Common myeloid progenitor, CD34-positive (primary cell): ENCODE results near the gene ATP8A1.

Experiments
- CTCF ChIA-PET: fragments of 350-600 bp; sonication (Branson Sonifier 250); formaldehyde crosslinking; loops from one replicate; lab custom pipeline; 2021; ENCODE audit warnings: antibody characterized with exemption; lab: Charles Lee
- POLR2A ChIA-PET: fragments of 350-600 bp; sonication (Branson Sonifier 250); formaldehyde crosslinking; loops from one replicate; lab custom pipeline; 2021; ENCODE audit warnings: antibody characterized with exemption; lab: Charles Lee
- DNase-seq, 3 donors: peaks; one replicate each; pipeline versions ENCODE4 v3.0.0 to v3.0.0-alpha.2; 2013
- H3K27ac ChIP-seq, 2 experiments: 1 replicate in 1 of 2; 2 replicates in 1 of 2; pipeline ENCODE4 v1.7.0; 2013; ENCODE audit warnings: inconsistent platforms in 2 of 2, low read length in 2 of 2, mild to moderate bottlenecking in 2 of 2, low read depth in 1 of 2, moderate library complexity in 1 of 2; ENCODE audit not compliant: severe bottlenecking in 2 of 2, insufficient read depth in 1 of 2, poor library complexity in 1 of 2
- H3K27me3 ChIP-seq, 5 experiments: replicated peaks in 2 of 5; 1 replicate in 3 of 5; 2 replicates in 2 of 5; pipeline versions ENCODE4 v1.6.1 to v1.7.0; 2013; ENCODE audit warnings: low read length in 4 of 5, mild to moderate bottlenecking in 2 of 5, moderate library complexity in 2 of 5, inconsistent platforms in 1 of 5; ENCODE audit not compliant: insufficient read depth in 5 of 5, control insufficient read depth in 4 of 5
- H3K36me3 ChIP-seq, 4 experiments: 1 replicate in 2 of 4; 2 replicates in 2 of 4; pipeline versions ENCODE4 v1.6.1 to v1.7.0; 2013; ENCODE audit warnings: low read length in 3 of 4, control low read depth in 1 of 4, mild to moderate bottlenecking in 1 of 4; ENCODE audit not compliant: control insufficient read depth in 4 of 4, insufficient read depth in 4 of 4
- H3K4me1 ChIP-seq, 4 experiments: 1 replicate in 3 of 4; 2 replicates in 1 of 4; pipeline versions ENCODE4 v1.6.1 to v1.7.1; 2013; ENCODE audit warnings: low read length in 3 of 4, mild to moderate bottlenecking in 3 of 4, control low read depth in 1 of 4, inconsistent platforms in 1 of 4, moderate library complexity in 1 of 4; ENCODE audit not compliant: control insufficient read depth in 4 of 4, insufficient read depth in 4 of 4; ENCODE audit errors: control extremely low read depth in 1 of 4
- H3K4me3 ChIP-seq, 7 experiments: 1 replicate in 4 of 7; 2 replicates in 3 of 7; pipeline versions ENCODE4 v1.5.1 to v1.7.0; 2013; ENCODE audit warnings: mild to moderate bottlenecking in 7 of 7, low read length in 6 of 7, moderate library complexity in 6 of 7, inconsistent platforms in 2 of 7, low read depth in 2 of 7, control low read depth in 1 of 7; ENCODE audit not compliant: insufficient read depth in 4 of 7, control insufficient read depth in 1 of 7; ENCODE audit errors: extremely low read depth in 1 of 7
- H3K9me3 ChIP-seq, 5 experiments: 1 replicate in 4 of 5; 2 replicates in 1 of 5; pipeline versions ENCODE4 v1.6.1 to v1.7.1; 2013; ENCODE audit warnings: low read length in 4 of 5, mild to moderate bottlenecking in 2 of 5, inconsistent platforms in 1 of 5, low read depth in 1 of 5, moderate library complexity in 1 of 5; ENCODE audit not compliant: control insufficient read depth in 4 of 5, insufficient read depth in 2 of 5; ENCODE audit errors: control extremely low read depth in 1 of 5
- WGBS: methylation state at CpG from one replicate; pipeline ENCODE4 v1.1.5; 2013; ENCODE audit not compliant: insufficient coverage; 5-methylcytosine and 5-hydroxymethylcytosine counted together

The ATP8A1 gene

GRCh38 chr4:42480281-42480680 lies 176.6 kb downstream of the ATP8A1 start:
- DNase-seq = no peak
- WGBS = no CpG with 5 or more reads among the region's 1 CpG
- Histone ChIP-seq H3K27me3 (no peaks in the 10 kb centered on the region), H3K36me3 (peaks cover 0 to 3% (median 1%) of the 10 kb centered on the region in 4 experiments), H3K9me3 (no peaks in the 10 kb centered on the region), H3K4me1 (no peaks in the 10 kb centered on the region), H3K27ac (no peak overlapping the region), H3K4me3 (no peak overlapping the region)
- ChIA-PET POLR2A (no interaction called here), CTCF (interaction anchor here (1.7 kb wide), 1 partner anchor 109 kb away, joined by 3 read pairs; no protein-coding TSS in a partner anchor)

DNA sequence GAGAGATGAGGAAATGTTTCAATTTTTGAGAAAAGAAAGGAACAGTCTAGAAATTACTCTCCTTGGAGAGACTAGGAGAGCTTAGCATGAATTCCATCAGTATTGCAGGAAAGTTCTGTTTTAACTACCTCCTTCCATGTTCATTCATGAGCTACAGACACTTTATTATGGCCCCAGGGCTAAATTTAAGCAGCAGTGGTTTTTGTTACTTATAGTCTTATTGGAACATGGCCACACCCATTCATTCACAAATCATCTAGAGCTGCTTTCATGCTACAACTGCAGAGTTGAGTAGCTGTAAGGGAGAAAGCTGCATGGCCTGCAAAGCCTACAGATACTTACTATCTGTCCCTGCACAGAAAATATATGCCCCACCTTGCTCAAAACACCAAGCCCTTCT lies 178.0 kb downstream of the ATP8A1 start:
- ChIA-PET POLR2A (no interaction called here), CTCF (interaction anchor here (1.6 to 1.7 kb wide), 2 partner anchors 22 to 107 kb away, joined by 3 read pairs; no protein-coding TSS in a partner anchor)
- Histone ChIP-seq H3K36me3 (peaks cover 0 to 3% (median 1%) of the 10 kb centered on the region in 4 experiments), H3K27me3 (no peaks in the 10 kb centered on the region), H3K27ac (no peak overlapping the region), H3K9me3 (no peaks in the 10 kb centered on the region), H3K4me1 (no peaks in the 10 kb centered on the region), H3K4me3 (no peak overlapping the region)
- no peak for DNase-seq

DNA sequence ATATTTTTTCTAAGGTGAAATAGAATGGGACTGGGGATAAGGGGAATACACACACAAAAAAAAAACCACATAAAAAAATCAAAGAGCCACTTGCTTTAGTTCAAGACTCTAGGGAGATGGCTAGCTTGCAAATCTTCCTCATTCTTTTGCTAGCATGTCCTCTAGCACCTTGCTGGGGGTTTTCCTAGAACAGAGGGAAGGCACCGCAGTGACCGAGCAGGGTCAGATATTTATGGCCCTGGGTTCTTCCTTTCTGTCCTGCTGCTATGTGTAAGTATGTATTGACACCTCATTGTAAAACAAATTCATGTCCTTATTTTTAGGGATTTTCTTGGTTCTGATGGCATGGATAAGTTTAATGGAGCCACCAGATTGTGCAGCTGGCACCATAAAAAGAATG lies 178.4 kb downstream of the ATP8A1 start:
- no peaks in the 10 kb centered on the region for H3K4me1 ChIP-seq
- no peaks in the 10 kb centered on the region for H3K9me3 ChIP-seq
- H3K27ac ChIP-seq = no peak overlapping the region
- no peaks in the 10 kb centered on the region for H3K27me3 ChIP-seq
- ChIA-PET POLR2A (no interaction called here), CTCF (interaction anchor here (1.6 to 1.7 kb wide), 2 partner anchors 21 to 107 kb away, joined by 3 read pairs; no protein-coding TSS in a partner anchor)
- WGBS = no CpG with 5 or more reads among the region's 2 CpGs
- H3K36me3 ChIP-seq = peaks cover 0 to 2% (median under 1%) of the 10 kb centered on the region in 4 experiments
- DNase-seq = no peak
- H3K4me3 ChIP-seq = no peak overlapping the region

- no peaks in the 10 kb centered on the region for H3K4me1 ChIP-seq
- ChIA-PET POLR2A (no interaction called here), CTCF (no interaction called here)
- no peak overlapping the region for H3K27ac ChIP-seq
- H3K36me3 ChIP-seq = peaks cover 0 to 5% (median 0%) of the 10 kb centered on the region in 4 experiments
- no peak for DNase-seq
- no peak overlapping the region for H3K4me3 ChIP-seq
- no peaks in the 10 kb centered on the region for H3K9me3 ChIP-seq
- WGBS = 78% methylated on average over 3 of the region's 3 CpGs
- H3K27me3 ChIP-seq = no peaks in the 10 kb centered on the region
Measured at GRCh38 chr4:42474406-42474805, 182.5 kb downstream of the ATP8A1 start.

- peaks cover 0 to 5% (median 0%) of the 10 kb centered on the region in 4 experiments for H3K36me3 ChIP-seq
- DNase-seq = no peak
- ChIA-PET POLR2A (interaction anchor here (0.6 kb wide), 1 partner anchor 12 kb away, joined by 3 read pairs; no protein-coding TSS in a partner anchor), CTCF (no interaction called here)
- no peaks in the 10 kb centered on the region for H3K27me3 ChIP-seq
- H3K9me3 ChIP-seq = no peaks in the 10 kb centered on the region
- WGBS = 100% methylated on average over 3 of the region's 3 CpGs
- no peak overlapping the region for H3K4me3 ChIP-seq
- H3K27ac ChIP-seq = no peak overlapping the region
- H3K4me1 ChIP-seq = no peaks in the 10 kb centered on the region
Measured at GRCh38 chr4:42473071-42473684, 183.7 kb downstream of the ATP8A1 start.

- Histone ChIP-seq H3K27me3 (no peaks in the 10 kb centered on the region), H3K9me3 (no peaks in the 10 kb centered on the region), H3K4me1 (no peaks in the 10 kb centered on the region), H3K4me3 (no peak overlapping the region), H3K27ac (no peak overlapping the region), H3K36me3 (peaks cover 0 to 5% (median 0%) of the 10 kb centered on the region in 4 experiments)
- WGBS = 97% methylated on average over 3 of the region's 3 CpGs
- ChIA-PET CTCF (no interaction called here), POLR2A (no interaction called here)
- DNase-seq = no peak
Measured at GRCh38 chr4:42471896-42472295, 185.0 kb downstream of the ATP8A1 start.

GRCh38 chr4:42470023-42470422 lies 186.9 kb downstream of the ATP8A1 start:
- no peaks in the 10 kb centered on the region for H3K4me1 ChIP-seq
- H3K9me3 ChIP-seq = no peaks in the 10 kb centered on the region
- H3K36me3 ChIP-seq = peaks cover 0 to 3% (median 0%) of the 10 kb centered on the region in 4 experiments
- no peak for DNase-seq
- H3K4me3 ChIP-seq = no peak overlapping the region
- H3K27ac ChIP-seq = no peak overlapping the region
- POLR2A ChIA-PET = no interaction called here
- CTCF ChIA-PET = no interaction called here
- 100% methylated on average over 1 of the region's 5 CpGs for WGBS
- no peaks in the 10 kb centered on the region for H3K27me3 ChIP-seq
